ENCODE results near the gene LPP.

DNA sequence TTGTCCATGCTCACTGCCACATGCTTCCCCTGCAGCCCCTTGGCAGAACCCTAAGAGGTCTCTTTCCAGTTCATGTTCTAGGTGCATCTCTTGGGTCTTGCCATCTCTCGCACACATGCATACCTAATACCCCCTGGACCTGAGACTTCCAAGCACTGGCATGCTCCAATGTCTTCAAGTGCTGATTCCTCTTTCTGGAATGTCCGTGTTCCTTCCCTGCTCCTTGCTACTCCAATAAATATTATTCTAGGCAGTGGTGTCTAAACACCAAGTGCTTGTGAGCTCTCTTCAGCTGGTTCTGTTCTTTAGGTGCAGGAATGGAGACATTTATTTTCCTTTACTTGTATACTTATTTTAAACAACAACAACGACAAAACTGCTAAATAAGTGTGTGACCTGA is 370.1 kb downstream of the LPP start:
- TF ChIP-seq, protein P1, sequence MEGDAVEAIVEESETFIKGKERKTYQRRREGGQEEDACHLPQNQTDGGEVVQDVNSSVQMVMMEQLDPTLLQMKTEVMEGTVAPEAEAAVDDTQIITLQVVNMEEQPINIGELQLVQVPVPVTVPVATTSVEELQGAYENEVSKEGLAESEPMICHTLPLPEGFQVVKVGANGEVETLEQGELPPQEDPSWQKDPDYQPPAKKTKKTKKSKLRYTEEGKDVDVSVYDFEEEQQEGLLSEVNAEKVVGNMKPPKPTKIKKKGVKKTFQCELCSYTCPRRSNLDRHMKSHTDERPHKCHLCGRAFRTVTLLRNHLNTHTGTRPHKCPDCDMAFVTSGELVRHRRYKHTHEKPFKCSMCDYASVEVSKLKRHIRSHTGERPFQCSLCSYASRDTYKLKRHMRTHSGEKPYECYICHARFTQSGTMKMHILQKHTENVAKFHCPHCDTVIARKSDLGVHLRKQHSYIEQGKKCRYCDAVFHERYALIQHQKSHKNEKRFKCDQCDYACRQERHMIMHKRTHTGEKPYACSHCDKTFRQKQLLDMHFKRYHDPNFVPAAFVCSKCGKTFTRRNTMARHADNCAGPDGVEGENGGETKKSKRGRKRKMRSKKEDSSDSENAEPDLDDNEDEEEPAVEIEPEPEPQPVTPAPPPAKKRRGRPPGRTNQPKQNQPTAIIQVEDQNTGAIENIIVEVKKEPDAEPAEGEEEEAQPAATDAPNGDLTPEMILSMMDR (IDR thresholded peaks at IDR 0.05; ENCODE audit: low read depth, low read length, poor library complexity, severe bottlenecking), result no peak
- no peak for TF ChIP-seq EZH2phosphoT487 (IDR thresholded peaks at IDR 0.05; ENCODE audit: borderline replicate concordance, low read length)
